PC-9 (cell line): ENCODE data around the gene CA7.

Experiments
- EZH2 ChIP-seq: fragments of 200-600 bp; sonication (generic); IDR thresholded peaks from 2 replicates; pipeline ENCODE4 v1.8.0; 2017; ENCODE audit warnings: antibody characterized with exemption, low read depth
- TF ChIP-seq, protein P1 (sequence below): fragments of 200-600 bp; sonication (generic); conservative IDR thresholded peaks from 2 replicates; pipeline ENCODE4 v1.6.1; 2017; ENCODE audit warnings: mixed run types, antibody characterized with exemption, mild to moderate bottlenecking, moderate library complexity

DNA sequence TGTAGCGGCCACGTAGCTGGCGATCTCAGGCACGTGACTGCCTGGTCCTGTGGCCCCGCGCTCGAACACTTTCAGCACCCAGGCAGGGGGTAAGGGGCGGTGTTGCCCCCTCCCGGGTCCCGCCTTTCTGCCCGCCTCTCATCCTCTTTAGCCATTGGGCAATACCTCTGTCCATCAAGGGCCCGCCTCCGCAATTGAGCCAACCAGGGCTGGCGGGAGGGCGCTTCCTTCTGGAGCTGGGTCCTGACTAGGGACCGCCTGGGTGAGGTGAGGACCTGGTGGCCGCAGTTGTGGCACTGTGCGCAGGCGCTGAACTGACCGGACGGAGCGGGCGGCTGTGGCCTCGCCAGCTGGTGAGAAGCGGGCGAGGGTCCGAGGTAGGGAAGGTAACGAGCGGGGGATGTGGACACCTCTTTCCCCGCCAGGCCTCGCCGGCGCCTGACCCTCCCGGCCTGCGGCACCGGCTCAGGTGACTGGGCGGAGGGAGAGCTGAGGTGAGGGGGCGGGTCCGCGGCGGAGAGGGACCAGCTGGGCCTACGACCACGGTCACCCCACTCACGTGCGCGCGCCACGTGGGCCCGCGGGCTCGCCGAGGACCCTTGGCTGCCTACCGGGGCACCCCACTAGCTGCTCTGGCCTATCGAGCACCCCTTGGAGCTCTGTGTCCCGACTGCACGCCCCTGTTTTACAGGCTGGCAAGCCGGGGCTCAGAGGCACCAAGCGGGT, 36.2 kb downstream of the CA7 start, which contains the start of gene PDP2:
- TF ChIP-seq, protein P1, sequence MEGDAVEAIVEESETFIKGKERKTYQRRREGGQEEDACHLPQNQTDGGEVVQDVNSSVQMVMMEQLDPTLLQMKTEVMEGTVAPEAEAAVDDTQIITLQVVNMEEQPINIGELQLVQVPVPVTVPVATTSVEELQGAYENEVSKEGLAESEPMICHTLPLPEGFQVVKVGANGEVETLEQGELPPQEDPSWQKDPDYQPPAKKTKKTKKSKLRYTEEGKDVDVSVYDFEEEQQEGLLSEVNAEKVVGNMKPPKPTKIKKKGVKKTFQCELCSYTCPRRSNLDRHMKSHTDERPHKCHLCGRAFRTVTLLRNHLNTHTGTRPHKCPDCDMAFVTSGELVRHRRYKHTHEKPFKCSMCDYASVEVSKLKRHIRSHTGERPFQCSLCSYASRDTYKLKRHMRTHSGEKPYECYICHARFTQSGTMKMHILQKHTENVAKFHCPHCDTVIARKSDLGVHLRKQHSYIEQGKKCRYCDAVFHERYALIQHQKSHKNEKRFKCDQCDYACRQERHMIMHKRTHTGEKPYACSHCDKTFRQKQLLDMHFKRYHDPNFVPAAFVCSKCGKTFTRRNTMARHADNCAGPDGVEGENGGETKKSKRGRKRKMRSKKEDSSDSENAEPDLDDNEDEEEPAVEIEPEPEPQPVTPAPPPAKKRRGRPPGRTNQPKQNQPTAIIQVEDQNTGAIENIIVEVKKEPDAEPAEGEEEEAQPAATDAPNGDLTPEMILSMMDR: no peak
- no peak for TF ChIP-seq EZH2
